ENCODE results near the gene INPP5F. TPM values are rescaled to one million over a fixed set of nuclear protein-coding genes. Genes with fewer than 3 reads are reported as not detected.

Gene INPP5F
- total and polyA plus RNA-seq, 2 of the 13 experiments (the other 11 are each of a cell fraction or from before 2014, with no cell fraction given) = 12.5 to 15.7 TPM

GRCh38 chr10:119725517-119725827, 378 bp upstream of the INPP5F start (continued):
- TF ChIP-seq HOMEZ (CRISPR knock-in tag; IDR thresholded peaks at IDR 0.05; ENCODE audit: low read depth) (no peak), ZNF562 (CRISPR knock-in tag; IDR thresholded peaks at IDR 0.05; ENCODE audit: borderline replicate concordance) (no peak), NAIF1 (CRISPR knock-in tag; IDR thresholded peaks at IDR 0.05; ENCODE audit: borderline replicate concordance) (no peak), SRSF1 (optimal IDR thresholded peaks at IDR 0.05; ENCODE audit: low read depth, low read length) (no peak), DMTF1 (CRISPR knock-in tag; IDR thresholded peaks at IDR 0.05) (no peak), KDM1A (CRISPR knock-in tag; IDR thresholded peaks at IDR 0.05) (no peak), ZNF781 (CRISPR knock-in tag; IDR thresholded peaks at IDR 0.05; ENCODE audit: borderline replicate concordance, not compliant biosample characterization) (no peak), ATF3 (CRISPR knock-in tag; IDR thresholded peaks at IDR 0.05) (no peak), ZNF317 (CRISPR knock-in tag; IDR thresholded peaks at IDR 0.05) (peak; percentile 41; the same call in 1 of the 2 replicates), KMT2A (CRISPR knock-in tag; IDR thresholded peaks at IDR 0.05) (peak; percentile 83), ZSCAN9 (CRISPR knock-in tag; IDR thresholded peaks at IDR 0.05; ENCODE audit: borderline replicate concordance) (peak; percentile 45; the same call in 1 of the 2 replicates), CREB3 (CRISPR knock-in tag; IDR thresholded peaks at IDR 0.05) (no peak), MBD4 (IDR thresholded peaks at IDR 0.05; ENCODE audit: borderline replicate concordance, low read length) (no peak), POGZ (CRISPR knock-in tag; IDR thresholded peaks at IDR 0.05) (peak; percentile 63; the same call in 1 of the 2 replicates), SCMH1 (CRISPR knock-in tag; IDR thresholded peaks at IDR 0.05; ENCODE audit: borderline replicate concordance) (no peak), CCDC6 (CRISPR knock-in tag; IDR thresholded peaks at IDR 0.05) (peak; percentile 64; the same call in 1 of the 2 replicates), ZNF572 (CRISPR knock-in tag; IDR thresholded peaks at IDR 0.05) (no peak), TFDP1 (CRISPR knock-in tag; IDR thresholded peaks at IDR 0.05; ENCODE audit: borderline replicate concordance) (peak; percentile 36; the same call in 1 of the 2 replicates), ZNF256 (CRISPR knock-in tag; conservative IDR thresholded peaks at IDR 0.05) (no peak), ZNF816 (CRISPR knock-in tag; IDR thresholded peaks at IDR 0.05; ENCODE audit: borderline replicate concordance) (peak; percentile 84; the same call in 1 of the 2 replicates), NCOR1 (IDR thresholded peaks at IDR 0.05; ENCODE audit: borderline replicate concordance, low read length) (no peak; the same call in 1 of the 2 replicates), ZNF251 (CRISPR knock-in tag; IDR thresholded peaks at IDR 0.05) (no peak), ZNF784 (CRISPR knock-in tag; IDR thresholded peaks at IDR 0.05; ENCODE audit: borderline replicate concordance) (no peak)
